HG03196 (cell line): ENCODE data around the gene PDS5B.
A peak's percentile ranks its signal among the peaks of the same experiment; 100 is the strongest.
"Not testable (repeated sequence)": the region's sequence is repeated elsewhere in the genome, so short reads cannot be mapped to it uniquely, and the experiment has no call there.

Source experiments
- ATAC-seq: cut with Tn5 transposase; IDR thresholded peaks from one replicate; pipeline ENCODE4 v1.9.1; 2021; ENCODE audit not compliant: unreplicated experiment

Gene PDS5B

DNA sequence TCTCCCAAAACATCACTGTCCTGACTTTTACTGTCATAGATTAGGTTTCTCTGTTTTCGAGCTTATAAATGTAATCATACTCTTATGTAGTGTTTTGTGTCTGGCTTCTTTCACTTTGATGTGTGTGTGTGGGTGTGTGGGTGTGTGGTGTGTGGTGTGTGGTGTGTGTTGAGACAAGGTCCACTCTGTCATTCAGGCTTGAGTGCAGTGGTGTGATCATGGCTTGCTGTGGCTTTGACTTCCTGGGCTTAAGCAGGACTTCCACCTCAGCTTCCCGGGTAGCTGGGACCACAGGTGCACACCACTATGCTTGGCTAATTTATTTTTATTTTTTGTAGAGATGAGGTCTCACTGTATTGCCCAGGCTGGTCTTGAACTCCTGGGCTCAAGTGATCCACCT is 59.6 kb downstream of the PDS5B start:
- no peak for ATAC-seq

DNA sequence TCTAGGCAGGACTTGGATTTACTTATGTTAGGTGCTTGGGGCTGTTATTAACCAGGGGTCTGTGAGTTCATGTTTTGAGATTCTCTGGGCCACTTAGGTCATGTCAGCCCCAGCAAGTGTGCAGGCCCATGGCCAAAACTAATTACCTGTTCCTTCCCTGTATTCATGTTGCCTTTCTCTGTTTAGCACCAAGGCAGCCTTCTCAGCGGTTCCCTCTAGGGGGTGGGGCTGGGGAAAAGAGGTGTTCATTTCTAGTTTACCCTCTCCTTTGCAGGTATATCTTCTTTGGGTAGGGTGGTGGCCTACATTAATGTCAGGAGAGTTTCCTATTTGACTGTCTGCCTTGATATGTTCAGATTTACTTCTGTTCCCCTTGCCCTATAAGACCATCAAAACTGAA is 61.7 kb downstream of the PDS5B start:
- ATAC-seq: no peak

- ATAC-seq: peak; percentile 65
These were observed 64.6 kb downstream of the PDS5B start for GRCh38 chr13:32650705-32651311.

- ATAC-seq: no peak
These were observed 71.1 kb downstream of the PDS5B start for GRCh38 chr13:32657309-32657708.

DNA sequence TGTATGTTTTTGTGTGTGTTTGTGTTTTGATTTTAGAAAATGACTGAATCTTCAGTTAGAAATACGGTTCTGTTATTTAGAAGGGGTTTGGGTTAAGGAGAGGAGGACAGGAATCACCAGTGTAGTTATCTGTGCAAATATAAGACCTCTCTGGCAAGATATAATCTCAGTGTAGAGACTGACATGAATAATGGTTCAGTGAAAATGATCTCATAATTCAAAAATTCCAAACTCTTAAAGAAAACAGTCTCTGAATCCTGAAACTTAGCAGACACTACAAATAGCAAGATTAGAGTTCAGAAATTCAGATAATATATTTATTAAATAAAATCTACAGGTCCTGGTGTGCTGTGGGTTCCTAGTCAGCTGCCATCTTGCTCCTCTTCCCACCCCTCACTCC is 73.5 kb downstream of the PDS5B start:
- ATAC-seq: no peak

DNA sequence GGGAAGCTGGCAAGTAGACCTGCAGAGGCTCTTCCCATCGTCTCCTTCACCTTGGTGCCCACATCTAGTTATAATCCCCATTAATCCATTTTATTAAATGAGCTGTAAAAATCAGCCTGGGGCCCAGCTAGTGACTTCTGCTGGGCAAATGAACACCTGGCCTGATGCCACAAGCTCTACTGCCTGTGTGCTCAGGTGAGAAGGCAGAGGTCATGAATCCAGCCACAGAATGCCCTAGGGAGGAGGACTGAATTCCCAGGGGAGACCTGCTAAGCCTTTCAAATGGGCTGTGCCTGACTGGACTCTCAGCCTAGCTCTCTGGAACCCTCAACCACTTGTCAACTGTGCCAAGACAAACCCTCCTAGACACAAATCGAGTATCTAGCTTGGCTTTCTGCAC is 74.0 kb downstream of the PDS5B start:
- ATAC-seq: no peak

DNA sequence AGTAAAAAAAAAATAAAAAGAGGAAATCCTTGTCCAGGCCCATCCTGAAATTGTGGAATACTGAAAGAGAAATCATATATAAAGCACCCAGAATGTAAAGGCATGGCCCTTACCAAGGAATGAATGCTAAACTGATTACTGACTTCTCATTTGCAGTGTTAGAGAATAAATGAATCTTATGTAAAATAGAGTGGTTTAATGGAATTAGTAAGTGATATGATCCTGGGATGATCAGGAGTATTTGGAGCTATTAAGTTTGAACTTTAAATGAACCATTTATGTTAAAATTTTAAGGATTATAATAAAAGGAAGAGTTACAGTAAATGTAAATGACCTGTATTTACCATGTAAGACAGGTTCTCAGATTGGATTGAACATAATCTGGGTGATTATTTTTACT is 75.4 kb downstream of the PDS5B start:
- ATAC-seq: no peak

GRCh38 chr13:32663660-32664059 is 77.4 kb downstream of the PDS5B start:
- ATAC-seq: no peak

GRCh38 chr13:32666990-32667571 is 80.8 kb downstream of the PDS5B start:
- no peak for ATAC-seq

- no peak for ATAC-seq
These were observed 82.9 kb downstream of the PDS5B start for GRCh38 chr13:32669030-32669646.

DNA sequence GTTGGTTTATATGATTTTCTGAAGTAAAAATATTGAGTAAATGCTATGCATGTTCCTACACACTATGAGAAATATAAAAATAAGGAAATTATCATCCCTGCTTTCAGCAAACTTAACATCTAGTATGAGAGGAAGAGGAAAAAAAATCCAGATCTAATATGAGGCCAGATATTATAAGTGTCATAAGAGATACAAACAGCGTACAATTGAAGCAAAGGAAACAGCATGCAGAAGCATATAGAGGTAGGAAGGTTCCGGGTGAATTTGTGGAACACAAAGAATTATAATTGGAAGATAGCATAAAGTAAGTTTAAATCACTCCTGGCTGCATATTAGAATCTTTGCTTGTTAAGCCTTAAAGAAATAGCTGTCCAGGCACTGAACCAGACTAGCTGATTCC is 88.3 kb downstream of the PDS5B start:
- ATAC-seq: no peak

GRCh38 chr13:32676242-32676641 is 90.0 kb downstream of the PDS5B start:
- ATAC-seq: no peak

- ATAC-seq: no peak
These were observed 95.9 kb downstream of the PDS5B start for GRCh38 chr13:32682130-32682529.

- ATAC-seq: no peak
These were observed 96.5 kb downstream of the PDS5B start for GRCh38 chr13:32682740-32683139.

DNA sequence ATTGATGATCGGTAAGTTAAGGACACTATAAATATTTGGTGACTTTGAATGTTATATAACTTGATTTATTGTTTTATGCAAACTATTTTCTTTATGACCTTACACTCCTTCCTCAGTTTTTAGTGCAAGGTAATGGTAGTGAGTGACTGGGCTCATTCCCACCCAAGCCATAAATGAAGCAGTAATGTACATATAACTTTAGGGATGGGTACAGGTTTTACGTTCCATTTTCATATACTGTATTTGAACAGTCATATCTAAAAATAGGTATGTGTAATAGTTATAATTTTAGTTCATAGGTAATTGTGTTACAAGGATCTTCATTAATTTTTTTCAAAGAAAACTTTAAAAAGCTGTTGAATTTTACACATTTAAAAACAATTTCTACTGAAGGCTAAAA is 101.0 kb downstream of the PDS5B start:
- no peak for ATAC-seq

GRCh38 chr13:32695602-32696250 is 109.5 kb downstream of the PDS5B start:
- ATAC-seq: no peak

GRCh38 chr13:32707471-32707870 is 121.2 kb downstream of the PDS5B start:
- no peak for ATAC-seq

- no peak for ATAC-seq
These were observed 127.1 kb downstream of the PDS5B start for GRCh38 chr13:32713397-32713796.

DNA sequence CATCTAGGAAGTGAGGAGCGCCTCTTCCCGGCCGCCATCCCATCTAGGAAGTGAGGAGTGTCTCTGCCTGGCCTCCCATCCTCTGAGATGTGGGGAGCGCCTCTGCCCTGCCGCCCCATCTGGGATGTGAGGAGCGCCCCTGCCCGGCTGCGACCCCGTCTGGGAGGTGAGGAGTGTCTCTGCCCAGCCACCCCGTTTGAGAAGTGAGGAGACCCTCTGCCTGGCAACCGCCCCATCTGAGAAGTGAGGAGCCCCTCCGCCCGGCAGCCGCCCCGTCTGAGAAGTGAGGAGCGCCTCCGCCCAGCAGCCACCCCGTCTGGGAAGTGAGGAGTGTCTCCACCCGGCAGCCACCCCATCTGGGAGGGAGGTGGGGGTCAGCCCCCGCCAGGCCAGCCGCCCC is 129.9 kb downstream of the PDS5B start:
- not testable (repeated sequence) for ATAC-seq

- ATAC-seq: no peak
These were observed 133.8 kb downstream of the PDS5B start for GRCh38 chr13:32720026-32720425.

DNA sequence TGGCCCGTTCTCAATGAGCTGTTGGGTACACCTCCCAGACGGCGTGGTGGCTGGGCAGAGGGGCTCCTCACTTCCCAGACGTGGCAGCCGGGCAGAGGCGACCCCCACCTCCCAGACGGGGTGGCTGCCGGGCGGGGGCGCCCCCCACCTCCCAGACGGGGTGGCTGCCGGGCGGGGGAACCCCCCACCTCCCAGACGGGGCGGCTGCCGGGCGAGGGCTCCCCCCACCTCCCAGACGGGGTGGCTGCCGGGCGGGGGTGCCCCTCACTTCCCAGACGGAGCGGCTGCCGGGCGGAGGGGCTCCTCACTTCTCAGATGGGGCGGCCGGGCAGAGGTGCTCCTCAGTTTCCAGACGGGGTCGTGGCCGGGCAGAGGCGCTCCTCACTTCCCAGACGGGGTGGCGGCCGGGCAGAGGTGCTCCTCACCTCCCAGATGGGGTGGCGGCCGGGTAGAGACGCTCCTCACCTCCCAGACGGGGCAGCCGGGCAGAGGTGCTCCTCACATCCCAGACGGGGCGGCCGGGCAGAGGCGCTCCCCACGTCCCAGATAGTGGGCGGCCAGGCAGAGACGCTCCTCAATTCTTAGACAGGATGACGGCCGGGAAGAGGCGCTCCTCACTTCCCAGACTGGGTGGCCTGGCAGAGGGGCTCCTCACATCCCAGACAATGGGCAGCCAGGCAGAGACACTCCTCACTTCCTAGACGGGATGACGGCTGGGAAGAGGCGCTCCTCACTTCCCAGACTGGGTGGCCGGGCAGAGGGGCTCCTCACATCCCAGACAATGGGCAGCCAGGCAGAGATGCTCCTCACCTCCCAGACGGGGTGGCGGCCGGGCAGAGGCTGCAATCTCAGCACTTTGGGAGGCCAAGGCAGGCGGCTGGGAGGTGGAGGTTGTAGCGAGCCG is 135.1 kb downstream of the PDS5B start:
- not testable (repeated sequence) for ATAC-seq
